ENCODE data around the gene INPP5D. TPM values are rescaled to one million over a fixed set of nuclear protein-coding genes. Genes with fewer than 3 reads are reported as not detected.

The INPP5D gene
- total RNA-seq, 4 donors from 2014 or later = 8.0 to 12.5 (median 11.9) TPM

DNA sequence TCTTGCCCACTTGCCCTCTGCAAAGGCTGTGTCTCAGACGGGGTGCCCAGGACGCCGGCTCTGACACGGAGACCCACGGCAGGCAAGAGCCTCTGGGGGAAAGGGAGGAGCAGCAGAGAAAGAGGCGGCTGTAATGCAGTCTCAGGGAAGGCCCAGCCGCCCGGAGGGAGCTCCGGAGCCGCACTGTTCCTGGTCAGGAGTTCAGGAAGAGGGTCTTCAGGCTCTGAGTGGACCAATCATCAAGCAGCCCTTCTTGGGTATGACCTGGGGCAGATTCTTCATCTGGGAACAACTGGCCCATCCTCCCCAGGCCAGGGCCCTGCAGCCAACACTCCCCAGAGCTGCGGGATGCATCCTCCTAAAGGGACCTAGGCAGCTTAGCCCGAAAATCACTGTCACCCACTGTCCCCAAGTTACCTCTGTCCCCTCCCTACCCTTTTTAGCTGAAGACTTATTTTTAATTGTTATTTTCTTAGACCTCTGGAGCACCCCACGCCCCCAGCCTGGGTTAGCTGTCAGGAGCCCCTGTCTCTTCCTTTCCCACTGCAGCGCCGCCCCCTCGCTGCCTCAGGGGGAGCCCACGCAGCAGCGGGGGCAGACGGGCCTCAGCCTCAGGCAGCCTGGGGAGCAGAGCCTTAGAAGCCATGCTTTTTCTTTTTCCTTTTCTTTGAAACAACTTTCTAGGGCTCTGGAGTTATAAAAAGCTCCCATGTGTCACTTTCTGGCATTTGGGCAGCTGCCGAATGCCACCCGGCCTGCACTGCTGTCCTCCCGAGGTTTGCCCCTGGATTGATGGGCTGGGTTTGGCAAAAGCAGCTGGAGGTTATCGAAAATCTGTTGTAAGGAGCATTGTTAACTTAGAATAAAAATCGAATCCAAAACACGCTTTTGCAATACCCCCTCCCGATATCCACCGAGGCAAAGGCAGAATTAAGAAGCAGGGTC, 28.3 kb upstream of the INPP5D start:
- no peaks in the 10 kb centered on the region for H3K4me1 ChIP-seq
- no peak overlapping the region for H3K27ac ChIP-seq (replicated peaks in 1 of 4)
- no peak for DNase-seq (ENCODE audit: extremely low spot score)
- intact Hi-C loops (cut with DNase I) = no loop called here
- no peaks in the 10 kb centered on the region for H3K27me3 ChIP-seq
- no peaks in the 10 kb centered on the region for H3K36me3 ChIP-seq
- WGBS = 74% methylated on average over 25 of the region's 27 CpGs
- no peaks in the 10 kb centered on the region for H3K9me3 ChIP-seq
- no peak overlapping the region for H3K4me3 ChIP-seq
- TF ChIP-seq, protein P1, sequence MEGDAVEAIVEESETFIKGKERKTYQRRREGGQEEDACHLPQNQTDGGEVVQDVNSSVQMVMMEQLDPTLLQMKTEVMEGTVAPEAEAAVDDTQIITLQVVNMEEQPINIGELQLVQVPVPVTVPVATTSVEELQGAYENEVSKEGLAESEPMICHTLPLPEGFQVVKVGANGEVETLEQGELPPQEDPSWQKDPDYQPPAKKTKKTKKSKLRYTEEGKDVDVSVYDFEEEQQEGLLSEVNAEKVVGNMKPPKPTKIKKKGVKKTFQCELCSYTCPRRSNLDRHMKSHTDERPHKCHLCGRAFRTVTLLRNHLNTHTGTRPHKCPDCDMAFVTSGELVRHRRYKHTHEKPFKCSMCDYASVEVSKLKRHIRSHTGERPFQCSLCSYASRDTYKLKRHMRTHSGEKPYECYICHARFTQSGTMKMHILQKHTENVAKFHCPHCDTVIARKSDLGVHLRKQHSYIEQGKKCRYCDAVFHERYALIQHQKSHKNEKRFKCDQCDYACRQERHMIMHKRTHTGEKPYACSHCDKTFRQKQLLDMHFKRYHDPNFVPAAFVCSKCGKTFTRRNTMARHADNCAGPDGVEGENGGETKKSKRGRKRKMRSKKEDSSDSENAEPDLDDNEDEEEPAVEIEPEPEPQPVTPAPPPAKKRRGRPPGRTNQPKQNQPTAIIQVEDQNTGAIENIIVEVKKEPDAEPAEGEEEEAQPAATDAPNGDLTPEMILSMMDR (IDR thresholded peaks at IDR 0.05) = no peak
- TF ChIP-seq EP300 (IDR thresholded peaks at IDR 0.05) = no peak
- TF ChIP-seq POLR2A (IDR thresholded peaks at IDR 0.05; ENCODE audit: low read depth) = no peak
- TF ChIP-seq POLR2AphosphoS5 (IDR thresholded peaks at IDR 0.05) = no peak

DNA sequence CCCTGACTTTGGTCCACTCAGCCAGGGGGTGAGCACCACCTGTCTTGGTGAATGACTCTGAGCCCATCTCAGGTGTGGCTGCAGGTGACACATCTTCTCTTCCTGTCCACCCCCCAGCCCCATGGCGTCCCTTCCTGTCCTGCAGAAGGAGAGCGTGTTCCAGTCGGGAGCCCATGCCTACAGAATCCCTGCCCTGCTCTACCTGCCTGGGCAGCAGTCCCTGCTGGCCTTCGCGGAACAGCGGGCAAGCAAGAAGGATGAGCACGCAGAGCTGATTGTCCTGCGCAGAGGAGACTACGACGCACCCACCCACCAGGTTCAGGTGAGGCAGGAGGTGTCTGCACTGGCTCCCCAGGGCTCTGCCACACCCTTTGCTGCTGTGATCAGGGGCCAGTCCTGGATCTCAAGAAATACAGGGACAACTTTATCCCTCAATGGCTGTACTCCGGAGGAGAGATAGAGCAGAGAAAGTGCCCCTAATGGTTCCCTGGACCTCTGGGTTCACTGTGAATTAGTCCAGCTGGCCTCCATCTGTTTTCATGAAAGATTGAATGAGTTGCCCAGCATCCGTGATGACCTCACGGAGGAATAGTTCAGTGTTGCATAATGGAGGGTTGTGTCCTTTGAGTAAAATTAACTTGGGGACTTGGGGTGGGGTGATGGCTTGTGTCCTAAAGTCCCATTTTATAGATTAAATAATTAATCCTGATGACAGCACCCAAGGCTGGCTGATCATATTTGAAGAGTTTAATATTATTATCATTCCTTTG, 27.4 kb upstream of the INPP5D start, which contains the start of gene NEU2:
TSS of gene NEU2 (plus strand) at position 122 of the 770 bp plus-strand sequence. CDS start at position 122, 0 bp downstream.
- intact Hi-C loops (cut with DNase I) = no loop called here
- Histone ChIP-seq H3K36me3 (no peaks in the 10 kb centered on the region), H3K4me1 (no peaks in the 10 kb centered on the region), H3K9me3 (no peaks in the 10 kb centered on the region), H3K27ac (replicated peaks in 1 of 4) (no peak within 1 kb of the TSS), H3K27me3 (no peaks in the 10 kb centered on the region), H3K4me3 (no peak within 1 kb of the TSS)
- TF ChIP-seq POLR2A (IDR thresholded peaks at IDR 0.05; ENCODE audit: low read depth) (no peak), EP300 (IDR thresholded peaks at IDR 0.05) (no peak), POLR2AphosphoS5 (IDR thresholded peaks at IDR 0.05) (no peak)
- TF ChIP-seq, protein P1 (IDR thresholded peaks at IDR 0.05) = no peak
- DNase-seq (ENCODE audit: extremely low spot score) = no peak
- 90% methylated on average over 12 of the region's 13 CpGs for WGBS

DNA sequence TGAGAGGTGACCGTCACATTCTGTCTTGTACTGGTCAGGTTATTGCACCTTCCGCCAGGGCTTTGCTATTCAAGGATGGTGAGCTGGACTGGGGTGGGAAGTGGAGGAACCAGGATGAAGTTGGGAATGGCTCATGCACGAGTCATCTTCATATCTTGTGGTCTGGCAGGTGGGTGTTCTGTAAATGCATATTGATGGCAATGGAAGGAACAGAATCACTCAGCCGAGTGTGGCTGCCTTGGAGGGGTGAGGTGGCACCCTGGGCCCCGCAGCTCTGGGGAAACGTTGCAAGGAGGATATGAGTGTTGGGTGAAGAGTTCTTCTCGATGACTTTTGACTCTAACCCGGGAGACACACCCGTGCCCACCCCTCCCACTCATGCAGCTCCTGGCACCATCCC, 26.5 kb upstream of the INPP5D start:
- H3K4me3 ChIP-seq = no peak overlapping the region
- TF ChIP-seq POLR2A (IDR thresholded peaks at IDR 0.05; ENCODE audit: low read depth) (no peak), EP300 (IDR thresholded peaks at IDR 0.05) (no peak), POLR2AphosphoS5 (IDR thresholded peaks at IDR 0.05) (no peak)
- TF ChIP-seq, protein P1 (IDR thresholded peaks at IDR 0.05) = no peak
- intact Hi-C loops (cut with DNase I) = no loop called here
- no peaks in the 10 kb centered on the region for H3K4me1 ChIP-seq
- WGBS = 87% methylated on average over 9 of the region's 9 CpGs
- no peaks in the 10 kb centered on the region for H3K27me3 ChIP-seq
- no peaks in the 10 kb centered on the region for H3K36me3 ChIP-seq
- no peak for DNase-seq (ENCODE audit: extremely low spot score)
- no peaks in the 10 kb centered on the region for H3K9me3 ChIP-seq
- H3K27ac ChIP-seq (replicated peaks in 1 of 4) = no peak overlapping the region

DNA sequence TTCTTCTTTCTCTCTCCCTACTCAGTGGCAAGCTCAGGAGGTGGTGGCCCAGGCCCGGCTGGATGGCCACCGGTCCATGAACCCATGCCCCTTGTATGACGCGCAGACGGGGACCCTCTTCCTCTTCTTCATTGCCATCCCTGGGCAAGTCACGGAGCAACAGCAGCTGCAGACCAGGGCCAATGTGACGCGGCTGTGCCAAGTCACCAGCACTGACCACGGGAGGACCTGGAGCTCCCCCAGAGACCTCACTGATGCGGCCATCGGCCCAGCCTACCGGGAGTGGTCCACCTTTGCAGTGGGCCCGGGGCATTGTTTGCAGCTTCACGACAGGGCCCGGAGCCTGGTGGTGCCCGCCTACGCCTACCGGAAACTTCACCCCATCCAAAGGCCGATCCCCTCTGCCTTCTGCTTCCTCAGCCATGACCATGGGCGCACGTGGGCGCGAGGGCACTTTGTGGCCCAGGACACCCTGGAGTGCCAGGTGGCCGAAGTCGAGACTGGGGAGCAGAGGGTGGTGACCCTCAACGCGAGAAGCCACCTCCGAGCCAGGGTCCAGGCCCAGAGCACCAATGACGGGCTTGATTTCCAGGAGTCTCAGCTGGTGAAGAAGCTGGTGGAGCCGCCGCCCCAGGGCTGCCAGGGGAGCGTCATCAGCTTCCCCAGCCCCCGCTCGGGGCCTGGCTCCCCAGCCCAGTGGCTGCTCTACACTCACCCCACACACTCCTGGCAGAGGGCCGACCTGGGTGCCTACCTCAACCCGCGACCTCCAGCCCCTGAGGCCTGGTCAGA, 25.9 kb upstream of the INPP5D start:
- 93% methylated on average over 18 of the region's 37 CpGs for WGBS
- TF ChIP-seq EP300 (IDR thresholded peaks at IDR 0.05) = no peak
- intact Hi-C loops (cut with DNase I) = no loop called here

More for the DNA sequence above, 25.9 kb upstream of the INPP5D start:
- Histone ChIP-seq H3K27me3 (no peaks in the 10 kb centered on the region), H3K4me1 (no peaks in the 10 kb centered on the region), H3K27ac (replicated peaks in 1 of 4) (no peak overlapping the region), H3K4me3 (no peak overlapping the region), H3K9me3 (no peaks in the 10 kb centered on the region), H3K36me3 (no peaks in the 10 kb centered on the region)
- DNase-seq (ENCODE audit: extremely low spot score) = no peak
